DND-41 (cell line): Measurements from ENCODE around the gene ABI3.

ENCODE experiments used
- ATAC-seq: fragments of 200-7000 bp; cut with Tn5 transposase; 3 replicates; pipeline ENCODE4 v1.9.1; 2021; ENCODE audit warnings: low read depth; ENCODE audit not compliant: insufficient read depth
- DNase-seq: peaks from one replicate; pipeline ENCODE4 v3.0.0-alpha.2; 2020
- H2AFZ ChIP-seq: 2 replicates; pipeline ENCODE4 v1.6.0; 2012; ENCODE audit warnings: low read depth, low read length
- H3K27ac ChIP-seq: 2 replicates; pipeline ENCODE4 v1.5.1; 2012; ENCODE audit warnings: low read length, inconsistent platforms
- H3K27me3 ChIP-seq: fragments of 200-600 bp; sonication (generic); 2 replicates; pipeline ENCODE4 v1.6.0; 2012; ENCODE audit warnings: low read length, mild to moderate bottlenecking, inconsistent platforms; ENCODE audit not compliant: insufficient read depth, poor library complexity
- H3K36me3 ChIP-seq: 2 replicates; pipeline ENCODE4 v1.5.1; 2012; ENCODE audit warnings: low read length, inconsistent platforms; ENCODE audit not compliant: insufficient read depth
- H3K4me1 ChIP-seq: 2 replicates; pipeline ENCODE4 v1.5.1; 2012; ENCODE audit warnings: mild to moderate bottlenecking, low read length; ENCODE audit not compliant: insufficient read depth
- H3K4me2 ChIP-seq: 2 replicates; pipeline ENCODE4 v1.6.0; 2012; ENCODE audit warnings: mild to moderate bottlenecking, moderate library complexity, low read length, inconsistent platforms; ENCODE audit not compliant: insufficient read depth
- H3K4me3 ChIP-seq, 2 experiments: fragments of 200-600 bp in 1 of 2; shearing (Covaris generic) in 1 of 2; 2 replicates each; pipeline ENCODE4 v1.5.1; 2012 to 2016; ENCODE audit warnings: inconsistent platforms in 2 of 2, low read length in 2 of 2, mild to moderate bottlenecking in 2 of 2, low read depth in 1 of 2, moderate library complexity in 1 of 2
- H3K79me2 ChIP-seq: 2 replicates; pipeline ENCODE4 v1.6.0; 2012; ENCODE audit warnings: low read length, inconsistent platforms; ENCODE audit not compliant: insufficient read depth
- H3K9ac ChIP-seq: 2 replicates; pipeline ENCODE4 v1.6.0; 2012; ENCODE audit warnings: low read depth, mild to moderate bottlenecking, inconsistent platforms, low read length, moderate library complexity
- H3K9me3 ChIP-seq: 2 replicates; pipeline ENCODE4 v1.5.1; 2012; ENCODE audit warnings: low read length, moderate library complexity, mild to moderate bottlenecking, inconsistent platforms; ENCODE audit not compliant: insufficient read depth, severe bottlenecking
- H4K20me1 ChIP-seq: 2 replicates; pipeline ENCODE4 v1.6.0; 2012; ENCODE audit warnings: low read length; ENCODE audit not compliant: insufficient read depth
- EZH2 ChIP-seq: IDR thresholded peaks from 3 replicates; pipeline ENCODE4 v1.6.1; 2012; ENCODE audit warnings: borderline replicate concordance, low read depth, mild to moderate bottlenecking, moderate library complexity, low read length, inconsistent platforms; ENCODE audit not compliant: severe bottlenecking
- TF ChIP-seq, protein P1 (sequence below): IDR thresholded peaks from 2 replicates; pipeline ENCODE4 v1.5.1; 2012; ENCODE audit warnings: borderline replicate concordance, low read length, moderate library complexity, mild to moderate bottlenecking; ENCODE audit not compliant: poor library complexity, severe bottlenecking; ENCODE audit errors: extremely low read depth

Gene ABI3

DNA sequence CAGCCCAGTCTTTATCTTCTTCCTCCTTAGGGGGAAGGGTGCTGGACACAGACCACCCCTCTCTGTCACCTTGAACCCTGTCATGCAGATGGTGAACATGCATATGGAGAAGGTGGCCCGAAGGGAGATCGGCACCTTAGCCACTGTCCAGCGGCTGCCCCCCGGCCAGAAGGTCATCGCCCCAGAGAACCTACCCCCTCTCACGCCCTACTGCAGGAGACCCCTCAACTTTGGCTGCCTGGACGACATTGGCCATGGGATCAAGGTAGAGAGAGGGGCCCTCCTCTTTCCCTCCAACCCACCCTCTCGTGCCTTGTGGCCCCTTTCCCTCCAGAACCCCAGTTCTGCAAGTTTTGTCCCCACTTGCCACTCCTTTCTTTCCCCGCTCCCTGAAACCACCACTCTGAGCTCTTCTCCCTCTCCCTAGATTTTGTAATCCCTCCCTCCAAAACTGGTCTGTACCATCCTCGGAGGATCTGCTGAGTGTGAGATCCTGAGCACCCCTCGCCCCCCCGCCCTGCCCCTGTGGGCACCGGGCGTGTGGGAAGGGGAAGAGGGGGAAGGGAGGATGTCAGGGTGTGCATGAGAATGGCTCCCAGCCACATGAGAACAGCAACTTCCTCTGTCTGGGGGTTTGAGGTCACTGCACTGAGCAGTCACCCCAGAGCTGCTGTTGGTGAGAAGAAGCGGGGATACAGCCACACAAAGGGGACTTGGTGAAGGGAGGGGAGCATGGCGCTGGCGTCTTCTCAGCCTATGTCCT is 7.3 kb downstream of the ABI3 start:
- Histone ChIP-seq H3K79me2 (peaks cover 3% of the 10 kb centered on the region; the same call in 1 of the 2 replicates), H3K9me3 (no peaks in the 10 kb centered on the region), H4K20me1 (no peaks in the 10 kb centered on the region), H3K36me3 (peaks cover 42% of the 10 kb centered on the region), H3K4me2 (peak overlapping the region; percentile 30), H3K27me3 (no peaks in the 10 kb centered on the region), H3K27ac (peak overlapping the region; percentile 80), H3K4me1 (peaks cover 33% of the 10 kb centered on the region), H3K4me3 (no peak overlapping the region; a peak in 1 of 4 replicates), H3K9ac (peak overlapping the region; percentile 37; the same call in 1 of the 2 replicates), H2AFZ (peak overlapping the region; percentile 36; the same call in 1 of the 2 replicates)
- peak; percentile 87 for DNase-seq
- ATAC-seq: peak; percentile 89
- TF ChIP-seq EZH2: no peak
- TF ChIP-seq, protein P1, sequence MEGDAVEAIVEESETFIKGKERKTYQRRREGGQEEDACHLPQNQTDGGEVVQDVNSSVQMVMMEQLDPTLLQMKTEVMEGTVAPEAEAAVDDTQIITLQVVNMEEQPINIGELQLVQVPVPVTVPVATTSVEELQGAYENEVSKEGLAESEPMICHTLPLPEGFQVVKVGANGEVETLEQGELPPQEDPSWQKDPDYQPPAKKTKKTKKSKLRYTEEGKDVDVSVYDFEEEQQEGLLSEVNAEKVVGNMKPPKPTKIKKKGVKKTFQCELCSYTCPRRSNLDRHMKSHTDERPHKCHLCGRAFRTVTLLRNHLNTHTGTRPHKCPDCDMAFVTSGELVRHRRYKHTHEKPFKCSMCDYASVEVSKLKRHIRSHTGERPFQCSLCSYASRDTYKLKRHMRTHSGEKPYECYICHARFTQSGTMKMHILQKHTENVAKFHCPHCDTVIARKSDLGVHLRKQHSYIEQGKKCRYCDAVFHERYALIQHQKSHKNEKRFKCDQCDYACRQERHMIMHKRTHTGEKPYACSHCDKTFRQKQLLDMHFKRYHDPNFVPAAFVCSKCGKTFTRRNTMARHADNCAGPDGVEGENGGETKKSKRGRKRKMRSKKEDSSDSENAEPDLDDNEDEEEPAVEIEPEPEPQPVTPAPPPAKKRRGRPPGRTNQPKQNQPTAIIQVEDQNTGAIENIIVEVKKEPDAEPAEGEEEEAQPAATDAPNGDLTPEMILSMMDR: no peak

DNA sequence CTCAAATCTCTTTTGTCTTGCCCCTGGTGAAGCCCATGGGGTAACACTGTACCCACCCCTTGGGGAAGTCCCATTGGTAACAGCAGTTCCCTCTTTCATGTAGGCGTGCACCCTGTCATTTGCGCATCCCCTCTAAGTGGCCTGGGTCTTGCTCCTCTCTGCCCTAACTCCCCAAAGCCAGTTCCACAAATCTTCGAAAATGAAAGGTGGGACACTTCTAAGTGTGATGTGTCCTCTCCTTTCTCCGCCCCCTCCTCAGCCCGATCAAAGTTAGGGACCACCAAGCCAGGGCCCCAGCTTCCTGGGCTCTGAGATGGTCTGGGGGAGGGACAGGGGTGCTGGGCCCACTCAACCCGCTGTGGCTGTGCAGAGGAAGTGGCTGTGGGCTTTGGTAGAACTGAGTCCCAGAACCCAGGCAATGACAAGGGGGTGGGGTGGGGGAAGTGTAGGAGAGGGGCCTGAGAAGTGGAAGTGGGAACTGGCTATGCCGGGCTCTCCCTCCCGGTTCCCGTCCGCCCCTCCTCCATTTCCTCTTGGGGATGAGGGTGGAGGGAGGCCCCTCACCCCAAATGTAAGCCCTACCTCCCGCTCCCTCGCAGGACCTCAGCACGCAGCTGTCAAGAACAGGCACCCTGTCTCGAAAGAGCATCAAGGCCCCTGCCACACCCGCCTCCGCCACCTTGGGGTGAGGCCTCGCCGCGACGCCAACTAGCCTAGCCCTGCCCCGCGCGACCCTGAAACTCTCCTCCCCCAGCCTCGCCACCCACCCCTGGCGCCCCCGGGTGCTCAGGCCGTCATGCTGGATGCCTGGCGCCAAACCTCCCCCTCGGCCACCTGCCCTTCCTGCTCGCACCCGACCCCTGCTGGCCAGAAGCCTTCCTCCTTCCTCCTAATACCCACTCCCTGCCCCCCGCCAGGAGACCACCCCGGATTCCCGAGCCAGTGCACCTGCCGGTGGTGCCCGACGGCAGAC is 8.7 kb downstream of the ABI3 start:
- Histone ChIP-seq H3K4me2 (no peak overlapping the region), H3K27me3 (no peaks in the 10 kb centered on the region), H3K79me2 (no peaks in the 10 kb centered on the region), H3K9ac (no peak overlapping the region), H3K27ac (peak overlapping the region; percentile 5; the same call in 1 of the 2 replicates), H2AFZ (no peak overlapping the region), H3K9me3 (no peaks in the 10 kb centered on the region), H4K20me1 (no peaks in the 10 kb centered on the region), H3K4me1 (peaks cover 23% of the 10 kb centered on the region), H3K4me3 (no peak overlapping the region), H3K36me3 (peaks cover 40% of the 10 kb centered on the region)
- TF ChIP-seq EZH2: no peak
- TF ChIP-seq, protein P1: no peak
- DNase-seq (peak; percentile 69), ATAC-seq (peak; percentile 56)

DNA sequence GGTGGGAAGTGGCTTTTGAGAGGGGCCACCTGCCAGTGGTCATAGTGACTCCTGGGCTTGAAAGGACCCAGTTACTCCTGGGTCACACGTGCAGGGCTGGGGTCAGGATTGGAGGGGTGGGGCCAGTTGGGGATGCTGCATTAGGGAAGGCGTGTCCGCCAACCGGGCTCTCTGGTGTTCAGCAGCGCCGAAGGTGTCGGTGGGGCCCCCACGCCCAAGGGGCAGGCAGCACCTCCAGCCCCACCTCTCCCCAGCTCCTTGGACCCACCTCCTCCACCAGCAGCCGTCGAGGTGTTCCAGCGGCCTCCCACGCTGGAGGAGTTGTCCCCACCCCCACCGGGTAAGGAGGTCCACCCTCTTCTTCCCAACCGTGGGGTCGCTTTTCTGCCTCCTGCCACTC is 9.5 kb downstream of the ABI3 start:
- Histone ChIP-seq H3K9me3 (no peaks in the 10 kb centered on the region), H3K4me2 (no peak overlapping the region), H3K27ac (no peak overlapping the region), H3K9ac (no peak overlapping the region), H4K20me1 (no peaks in the 10 kb centered on the region), H3K36me3 (peaks cover 40% of the 10 kb centered on the region), H3K4me1 (peaks cover 23% of the 10 kb centered on the region), H3K27me3 (no peaks in the 10 kb centered on the region), H2AFZ (no peak overlapping the region), H3K4me3 (no peak overlapping the region), H3K79me2 (no peaks in the 10 kb centered on the region)
- ATAC-seq (no peak), DNase-seq (no peak)
- TF ChIP-seq, protein P1: no peak
- no peak for TF ChIP-seq EZH2
